Measurements from ENCODE around the gene ZHX3. TPM values are rescaled to one million over a fixed set of nuclear protein-coding genes. Genes with fewer than 3 reads are reported as not detected.

ZHX3 gene
- total RNA-seq, 4 donors from 2014 or later, result 89.3 to 173 (median 156) TPM

DNA sequence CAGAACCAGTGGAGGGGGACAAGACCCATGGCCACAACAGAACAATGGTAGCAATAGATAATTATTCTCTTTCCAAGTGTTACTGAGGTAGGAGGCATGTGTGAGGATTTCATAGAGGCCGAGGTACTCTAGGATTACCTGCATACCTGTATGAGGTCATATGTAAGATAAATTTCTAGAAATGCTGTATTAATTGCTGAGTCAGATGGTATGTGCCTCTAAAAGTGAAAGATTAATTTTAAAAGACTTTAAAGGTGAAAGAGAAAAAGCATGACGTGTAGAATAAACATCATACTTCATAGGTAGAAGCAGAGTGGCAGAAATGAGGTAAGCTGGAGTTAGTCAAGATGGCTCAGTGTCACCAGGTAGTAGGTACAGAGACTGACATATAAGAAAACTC lies 51.6 kb downstream of the ZHX3 start:
- TF ChIP-seq, protein P1, sequence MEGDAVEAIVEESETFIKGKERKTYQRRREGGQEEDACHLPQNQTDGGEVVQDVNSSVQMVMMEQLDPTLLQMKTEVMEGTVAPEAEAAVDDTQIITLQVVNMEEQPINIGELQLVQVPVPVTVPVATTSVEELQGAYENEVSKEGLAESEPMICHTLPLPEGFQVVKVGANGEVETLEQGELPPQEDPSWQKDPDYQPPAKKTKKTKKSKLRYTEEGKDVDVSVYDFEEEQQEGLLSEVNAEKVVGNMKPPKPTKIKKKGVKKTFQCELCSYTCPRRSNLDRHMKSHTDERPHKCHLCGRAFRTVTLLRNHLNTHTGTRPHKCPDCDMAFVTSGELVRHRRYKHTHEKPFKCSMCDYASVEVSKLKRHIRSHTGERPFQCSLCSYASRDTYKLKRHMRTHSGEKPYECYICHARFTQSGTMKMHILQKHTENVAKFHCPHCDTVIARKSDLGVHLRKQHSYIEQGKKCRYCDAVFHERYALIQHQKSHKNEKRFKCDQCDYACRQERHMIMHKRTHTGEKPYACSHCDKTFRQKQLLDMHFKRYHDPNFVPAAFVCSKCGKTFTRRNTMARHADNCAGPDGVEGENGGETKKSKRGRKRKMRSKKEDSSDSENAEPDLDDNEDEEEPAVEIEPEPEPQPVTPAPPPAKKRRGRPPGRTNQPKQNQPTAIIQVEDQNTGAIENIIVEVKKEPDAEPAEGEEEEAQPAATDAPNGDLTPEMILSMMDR (IDR thresholded peaks at IDR 0.05), result no peak
- no peak for TF ChIP-seq EP300 (IDR thresholded peaks at IDR 0.05)
- TF ChIP-seq POLR2AphosphoS5 (IDR thresholded peaks at IDR 0.05), result no peak
- TF ChIP-seq POLR2A (IDR thresholded peaks at IDR 0.05; ENCODE audit: low read depth), result no peak
- Histone ChIP-seq H3K27ac (replicated peaks in 1 of 4) (no peak overlapping the region), H3K9me3 (no peaks in the 10 kb centered on the region), H3K36me3 (peaks cover 0 to 33% (median 20%) of the 10 kb centered on the region in 4 donors), H3K27me3 (no peaks in the 10 kb centered on the region), H3K4me1 (peaks cover 19 to 48% (median 38%) of the 10 kb centered on the region in 4 donors), H3K4me3 (no peak overlapping the region)
- no peak for DNase-seq (ENCODE audit: extremely low spot score)
- intact Hi-C loops (cut with DNase I), result no loop called here
- 88% methylated on average over 2 of the region's 2 CpGs for WGBS

GRCh38 chr20:41264819-41265218 lies 52.7 kb downstream of the ZHX3 start:
- Histone ChIP-seq H3K4me3 (no peak overlapping the region), H3K27me3 (no peaks in the 10 kb centered on the region), H3K4me1 (peaks cover 24 to 46% (median 31%) of the 10 kb centered on the region in 4 donors), H3K27ac (replicated peaks in 1 of 4) (no peak overlapping the region), H3K9me3 (no peaks in the 10 kb centered on the region), H3K36me3 (peaks cover 0 to 33% (median 20%) of the 10 kb centered on the region in 4 donors)
- intact Hi-C loops (cut with DNase I), result no loop called here
- no peak for DNase-seq (ENCODE audit: extremely low spot score)
- 95% methylated on average over 2 of the region's 2 CpGs for WGBS
- TF ChIP-seq POLR2A (IDR thresholded peaks at IDR 0.05; ENCODE audit: low read depth), result no peak
- TF ChIP-seq EP300 (IDR thresholded peaks at IDR 0.05), result no peak
- no peak for TF ChIP-seq POLR2AphosphoS5 (IDR thresholded peaks at IDR 0.05)
- TF ChIP-seq, protein P1 (IDR thresholded peaks at IDR 0.05), result no peak

GRCh38 chr20:41261790-41262717 lies 55.5 kb downstream of the ZHX3 start:
- peaks cover 16 to 27% (median 17%) of the 10 kb centered on the region in 4 donors for H3K4me1 ChIP-seq
- no peaks in the 10 kb centered on the region for H3K9me3 ChIP-seq
- H3K27ac ChIP-seq (replicated peaks in 1 of 4), result no peak overlapping the region
- peaks cover 0 to 19% (median 10%) of the 10 kb centered on the region in 4 donors for H3K36me3 ChIP-seq
- no peaks in the 10 kb centered on the region for H3K27me3 ChIP-seq
- intact Hi-C loops (cut with DNase I), result no loop called here
- DNase-seq (ENCODE audit: extremely low spot score), result no peak
- no peak for TF ChIP-seq POLR2AphosphoS5 (IDR thresholded peaks at IDR 0.05)
- no peak for TF ChIP-seq EP300 (IDR thresholded peaks at IDR 0.05)
- TF ChIP-seq, protein P1 (IDR thresholded peaks at IDR 0.05), result no peak
- TF ChIP-seq POLR2A (IDR thresholded peaks at IDR 0.05; ENCODE audit: low read depth), result no peak
- 82% methylated on average over 2 of the region's 2 CpGs for WGBS
- no peak overlapping the region for H3K4me3 ChIP-seq

GRCh38 chr20:41261260-41261659 lies 56.3 kb downstream of the ZHX3 start:
- intact Hi-C loops (cut with DNase I), result no loop called here
- TF ChIP-seq, protein P1 (IDR thresholded peaks at IDR 0.05), result no peak
- TF ChIP-seq EP300 (IDR thresholded peaks at IDR 0.05) (no peak), POLR2A (IDR thresholded peaks at IDR 0.05; ENCODE audit: low read depth) (no peak), POLR2AphosphoS5 (IDR thresholded peaks at IDR 0.05) (no peak)
- H3K27ac ChIP-seq (replicated peaks in 1 of 4), result peak overlapping the region in 2 of 4 donors; percentile 1 to 6

More at GRCh38 chr20:41261260-41261659, 56.3 kb downstream of the ZHX3 start:
- Histone ChIP-seq H3K9me3 (no peaks in the 10 kb centered on the region), H3K4me3 (no peak overlapping the region), H3K36me3 (peaks cover 0 to 12% (median 5%) of the 10 kb centered on the region in 4 donors), H3K27me3 (no peaks in the 10 kb centered on the region), H3K4me1 (peaks cover 16 to 27% (median 17%) of the 10 kb centered on the region in 4 donors)
- no peak for DNase-seq (ENCODE audit: extremely low spot score)

Measured in esophagus muscularis mucosa (tissue), 4 donors.